ENCODE data around the gene UBE2R2.
"Not testable (repeated sequence)": the region's sequence is repeated elsewhere in the genome, so short reads cannot be mapped to it uniquely, and the experiment has no call there.

The UBE2R2 gene

GRCh38 chr9:33843312-33843961 lies 26.5 kb downstream of the UBE2R2 start:
- no peak for DNase-seq

GRCh38 chr9:33846231-33846630 lies 29.3 kb downstream of the UBE2R2 start:
- DNase-seq = no peak

- DNase-seq = not testable (repeated sequence)
These were observed 30.9 kb downstream of the UBE2R2 start for GRCh38 chr9:33847894-33848205.

- DNase-seq = no peak
These were observed 33.3 kb downstream of the UBE2R2 start for GRCh38 chr9:33850267-33850629.

GRCh38 chr9:33850677-33851076 lies 33.7 kb downstream of the UBE2R2 start:
- no peak for DNase-seq

- no peak for DNase-seq
These were observed 34.3 kb downstream of the UBE2R2 start for GRCh38 chr9:33851301-33851700.

GRCh38 chr9:33852216-33852826 lies 35.4 kb downstream of the UBE2R2 start:
- DNase-seq = peak; percentile 27

GRCh38 chr9:33856247-33856646 lies 39.3 kb downstream of the UBE2R2 start:
- peak; percentile 43 for DNase-seq

- DNase-seq = no peak
These were observed 41.5 kb downstream of the UBE2R2 start for GRCh38 chr9:33858423-33858822.

GRCh38 chr9:33860200-33860871 lies 43.4 kb downstream of the UBE2R2 start:
- no peak for DNase-seq

- no peak for DNase-seq
These were observed 45.0 kb downstream of the UBE2R2 start for GRCh38 chr9:33861917-33862453.

- not testable (repeated sequence) for DNase-seq
These were observed 46.1 kb downstream of the UBE2R2 start for GRCh38 chr9:33863027-33863426.

GRCh38 chr9:33867747-33868439 lies 50.9 kb downstream of the UBE2R2 start:
- DNase-seq = no peak

GRCh38 chr9:33868440-33868973 lies 51.5 kb downstream of the UBE2R2 start:
- no peak for DNase-seq

GRCh38 chr9:33869243-33869642 lies 52.3 kb downstream of the UBE2R2 start:
- not testable (repeated sequence) for DNase-seq

- no peak for DNase-seq
These were observed 60.9 kb downstream of the UBE2R2 start for GRCh38 chr9:33877727-33878489.

- no peak for DNase-seq
These were observed 61.9 kb downstream of the UBE2R2 start for GRCh38 chr9:33878691-33879366.

GRCh38 chr9:33880211-33881089 lies 63.5 kb downstream of the UBE2R2 start:
- no peak for DNase-seq

GRCh38 chr9:33881635-33882034 lies 64.7 kb downstream of the UBE2R2 start:
- peak; percentile 34 for DNase-seq

GRCh38 chr9:33884856-33885701 lies 68.1 kb downstream of the UBE2R2 start:
- peak; percentile 50 for DNase-seq
